SK-N-SH treated with all-trans-retinoic acid at 6 μM for 48 hours (cell line): Measurements from ENCODE around the gene C1GALT1C1.
"Not testable (repeated sequence)": the region's sequence is repeated elsewhere in the genome, so short reads cannot be mapped to it uniquely, and the experiment has no call there.

Experiments
- ATAC-seq: fragments of 200-7000 bp; cut with Tn5 transposase; 3 replicates; pipeline ENCODE4 v1.9.1; 2020; ENCODE audit warnings: mild to moderate bottlenecking, moderate library complexity
- ARNTL ChIP-seq: fragments of 450-650 bp; formaldehyde crosslinking; IDR thresholded peaks from 2 replicates; pipeline ENCODE4 v1.5.0; 2020; ENCODE audit warnings: low read depth, mild to moderate bottlenecking, moderate library complexity, borderline replicate concordance
- BACH2 ChIP-seq: fragments of 250-450 bp; sonication (Bioruptor Pico); IDR thresholded peaks from 2 replicates; pipeline ENCODE4 v1.9.0; 2021; ENCODE audit warnings: mild to moderate bottlenecking, borderline replicate concordance
- CSDC2 ChIP-seq: fragments of 250-450 bp; sonication (Bioruptor Pico); IDR thresholded peaks from 2 replicates; pipeline ENCODE4 v1.5.0; 2020; ENCODE audit warnings: mild to moderate bottlenecking, moderate library complexity
- ESRRG ChIP-seq: fragments of 250-450 bp; sonication (Bioruptor Pico); IDR thresholded peaks from 2 replicates; pipeline ENCODE4 v1.6.1; 2021; ENCODE audit warnings: mild to moderate bottlenecking
- GLIS3 ChIP-seq: fragments of 250-450 bp; sonication (Bioruptor Pico); IDR thresholded peaks from 2 replicates; pipeline ENCODE4 v1.5.0; 2020; ENCODE audit warnings: mild to moderate bottlenecking, moderate library complexity
- ISL1 ChIP-seq: fragments of 250-450 bp; sonication (Bioruptor Pico); IDR thresholded peaks from 2 replicates; pipeline ENCODE4 v2.1.2; 2022; ENCODE audit warnings: mild to moderate bottlenecking, moderate library complexity
- OSR1 ChIP-seq: fragments of 250-450 bp; sonication (Bioruptor Pico); IDR thresholded peaks from 2 replicates; pipeline ENCODE4 v1.8.0; 2022; ENCODE audit warnings: moderate library complexity, mild to moderate bottlenecking, inconsistent platforms
- PPARA ChIP-seq: fragments of 250-450 bp; sonication (Bioruptor Pico); IDR thresholded peaks from 2 replicates; pipeline ENCODE4 v1.5.0; 2020; ENCODE audit warnings: mild to moderate bottlenecking, borderline replicate concordance
- RARB ChIP-seq: fragments of 250-450 bp; sonication (Bioruptor Pico); IDR thresholded peaks from 2 replicates; pipeline ENCODE4 v1.8.0; 2021; ENCODE audit warnings: mild to moderate bottlenecking, moderate library complexity
- SNAI2 ChIP-seq: fragments of 250-450 bp; sonication (Bioruptor Pico); IDR thresholded peaks from 2 replicates; pipeline ENCODE4 v1.5.0; 2020; ENCODE audit warnings: mild to moderate bottlenecking, moderate library complexity
- TCF4 ChIP-seq: fragments of 250-450 bp; sonication (Bioruptor Pico); IDR thresholded peaks from 2 replicates; pipeline ENCODE4 v1.8.0; 2021; ENCODE audit warnings: mild to moderate bottlenecking, moderate library complexity, borderline replicate concordance
- TOX ChIP-seq: fragments of 250-450 bp; sonication (Bioruptor Pico); IDR thresholded peaks from 2 replicates; pipeline ENCODE4 v1.8.0; 2021; ENCODE audit warnings: mild to moderate bottlenecking, moderate library complexity, borderline replicate concordance
- TSHZ2 ChIP-seq: fragments of 250-450 bp; sonication (Bioruptor Pico); IDR thresholded peaks from 2 replicates; pipeline ENCODE4 v1.5.0; 2020; ENCODE audit warnings: mild to moderate bottlenecking, moderate library complexity
- ZFP3 ChIP-seq: fragments of 250-450 bp; sonication (Bioruptor Pico); IDR thresholded peaks from 2 replicates; pipeline ENCODE4 v1.5.0; 2020; ENCODE audit warnings: mild to moderate bottlenecking, moderate library complexity
- ZFP30 ChIP-seq: fragments of 450-650 bp; formaldehyde crosslinking; IDR thresholded peaks from 2 replicates; pipeline ENCODE4 v1.5.0; 2022; ENCODE audit warnings: mild to moderate bottlenecking, moderate library complexity
- ZNF565 ChIP-seq: fragments of 450-650 bp; formaldehyde crosslinking; conservative IDR thresholded peaks from 2 replicates; pipeline ENCODE4 v1.5.0; 2020; ENCODE audit warnings: low read depth, mild to moderate bottlenecking, moderate library complexity
- ZNF70 ChIP-seq: fragments of 450-650 bp; formaldehyde crosslinking; IDR thresholded peaks from 2 replicates; pipeline ENCODE4 v1.5.0; 2020; ENCODE audit warnings: mild to moderate bottlenecking, moderate library complexity
- ZNF8 ChIP-seq: fragments of 450-650 bp; formaldehyde crosslinking; IDR thresholded peaks from 2 replicates; pipeline ENCODE4 v1.5.0; 2020; ENCODE audit warnings: mild to moderate bottlenecking, moderate library complexity
- TF ChIP-seq, protein P1 (sequence below): fragments of 250-450 bp; sonication (Bioruptor Pico); IDR thresholded peaks from 2 replicates; pipeline ENCODE4 v1.8.0; 2020; ENCODE audit warnings: mild to moderate bottlenecking, moderate library complexity, borderline replicate concordance
- TF ChIP-seq, protein P2 (sequence below): fragments of 250-450 bp; sonication (Bioruptor Pico); IDR thresholded peaks from 2 replicates; pipeline ENCODE4 v1.8.0; 2021; ENCODE audit warnings: low read depth, mild to moderate bottlenecking, moderate library complexity, borderline replicate concordance

C1GALT1C1 gene

GRCh38 chrX:120660637-120661036 is 30.8 kb upstream of the C1GALT1C1 start:
- TF ChIP-seq, protein P1, sequence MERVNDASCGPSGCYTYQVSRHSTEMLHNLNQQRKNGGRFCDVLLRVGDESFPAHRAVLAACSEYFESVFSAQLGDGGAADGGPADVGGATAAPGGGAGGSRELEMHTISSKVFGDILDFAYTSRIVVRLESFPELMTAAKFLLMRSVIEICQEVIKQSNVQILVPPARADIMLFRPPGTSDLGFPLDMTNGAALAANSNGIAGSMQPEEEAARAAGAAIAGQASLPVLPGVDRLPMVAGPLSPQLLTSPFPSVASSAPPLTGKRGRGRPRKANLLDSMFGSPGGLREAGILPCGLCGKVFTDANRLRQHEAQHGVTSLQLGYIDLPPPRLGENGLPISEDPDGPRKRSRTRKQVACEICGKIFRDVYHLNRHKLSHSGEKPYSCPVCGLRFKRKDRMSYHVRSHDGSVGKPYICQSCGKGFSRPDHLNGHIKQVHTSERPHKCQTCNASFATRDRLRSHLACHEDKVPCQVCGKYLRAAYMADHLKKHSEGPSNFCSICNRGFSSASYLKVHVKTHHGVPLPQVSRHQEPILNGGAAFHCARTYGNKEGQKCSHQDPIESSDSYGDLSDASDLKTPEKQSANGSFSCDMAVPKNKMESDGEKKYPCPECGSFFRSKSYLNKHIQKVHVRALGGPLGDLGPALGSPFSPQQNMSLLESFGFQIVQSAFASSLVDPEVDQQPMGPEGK (CRISPR knock-in tag) = no peak
- no peak for ATAC-seq

DNA sequence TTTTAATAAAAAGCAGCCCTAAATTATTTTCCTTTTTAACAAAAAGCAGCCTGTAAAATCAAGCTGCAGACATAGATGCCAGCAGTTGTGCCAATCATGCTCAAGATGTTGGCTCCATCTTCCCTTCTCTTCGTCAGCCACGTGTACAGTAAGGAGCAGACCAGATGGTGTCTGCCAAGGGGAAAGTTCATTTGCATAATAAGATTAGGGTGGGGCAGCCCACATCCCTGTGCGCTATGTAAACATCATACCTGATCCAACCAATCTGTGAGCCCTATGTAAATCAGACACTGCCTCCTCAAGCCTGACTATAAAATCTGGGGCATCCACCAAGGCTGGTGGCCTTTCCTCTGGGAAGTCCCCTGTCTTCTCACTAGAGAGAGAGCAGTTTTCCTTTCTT is 23.1 kb upstream of the C1GALT1C1 start:
- ATAC-seq = peak; percentile 41; the same call in 2 of the 3 replicates
- TF ChIP-seq SNAI2 (no peak), TCF4 (no peak), TOX (CRISPR knock-in tag) (no peak), OSR1 (no peak)

DNA sequence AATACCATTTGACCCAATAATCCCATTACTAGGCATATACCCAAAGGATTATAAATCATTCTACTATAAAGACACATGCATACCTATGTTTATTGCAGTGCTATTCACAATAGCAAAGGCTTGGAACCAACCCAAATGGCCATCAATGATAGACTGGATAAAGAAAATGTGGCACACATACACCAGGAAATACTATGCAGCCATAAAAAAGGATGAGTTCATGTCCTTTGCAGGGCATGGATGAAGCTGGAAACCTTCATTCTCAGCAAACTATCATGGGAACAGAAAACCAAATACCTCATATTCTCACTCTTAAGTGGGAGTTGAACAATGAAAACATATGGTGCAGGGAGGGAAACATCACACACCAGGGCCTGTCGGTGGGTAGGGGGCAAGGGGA is 22.4 kb upstream of the C1GALT1C1 start:
- not testable (repeated sequence) for ATAC-seq

DNA sequence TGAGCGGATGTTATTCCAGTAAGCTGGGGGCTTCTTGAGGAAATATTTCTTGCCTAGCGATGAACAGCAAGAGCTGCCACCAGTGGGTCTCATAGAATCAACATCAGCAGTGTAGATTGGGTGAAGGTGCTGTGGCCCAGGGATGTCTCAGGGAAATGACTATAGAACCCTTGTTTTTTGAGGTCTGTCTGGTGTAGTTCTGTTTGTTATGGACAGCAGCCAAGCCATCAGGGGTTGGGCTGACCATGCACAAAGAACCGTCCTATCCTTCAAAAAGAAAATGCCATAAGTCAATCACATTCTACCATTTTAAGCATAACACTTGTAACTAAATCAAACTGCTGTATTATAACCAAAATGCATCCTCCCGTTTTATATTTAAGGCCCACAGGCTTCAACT is 17.3 kb upstream of the C1GALT1C1 start:
- ATAC-seq = no peak
- TF ChIP-seq CSDC2 (CRISPR knock-in tag) (no peak), ZFP30 (CRISPR knock-in tag) (no peak), ARNTL (CRISPR knock-in tag) (no peak), PPARA (no peak), ISL1 (CRISPR knock-in tag) (no peak)

GRCh38 chrX:120642871-120643270 is 13.0 kb upstream of the C1GALT1C1 start:
- TF ChIP-seq, protein P1 (CRISPR knock-in tag) = no peak
- no peak for TF ChIP-seq RARB (CRISPR knock-in tag)
- no peak for TF ChIP-seq ZFP30 (CRISPR knock-in tag)
- no peak for TF ChIP-seq ZFP3 (CRISPR knock-in tag)
- no peak for TF ChIP-seq ZNF8
- TF ChIP-seq ISL1 (CRISPR knock-in tag) = no peak
- no peak for TF ChIP-seq ESRRG
- no peak for TF ChIP-seq ARNTL (CRISPR knock-in tag)
- TF ChIP-seq ZNF70 = no peak
- TF ChIP-seq, all 23 proteins: peak for 0
- no peak for ATAC-seq

DNA sequence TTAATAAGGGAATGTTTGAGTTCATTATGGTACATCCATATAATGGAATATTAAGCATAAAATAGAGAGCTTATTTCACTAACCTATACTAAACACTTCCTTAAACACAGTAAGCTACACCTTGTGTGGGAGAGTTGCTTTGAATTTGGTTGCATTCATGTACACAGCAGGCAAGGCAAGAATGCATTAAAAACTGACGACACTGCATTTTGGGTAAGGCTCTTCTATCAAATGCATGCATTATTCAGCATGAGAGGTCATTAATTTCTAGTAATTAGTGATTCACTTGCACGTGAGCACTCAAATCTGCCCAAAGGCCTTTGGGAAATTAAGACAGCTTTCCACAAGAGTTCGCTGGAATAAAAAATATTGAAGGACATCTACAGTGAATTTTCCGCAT is 8.8 kb upstream of the C1GALT1C1 start:
- TF ChIP-seq ZFP3 (CRISPR knock-in tag) (no peak), GLIS3 (no peak), ISL1 (CRISPR knock-in tag) (no peak), SNAI2 (no peak), PPARA (no peak), ARNTL (CRISPR knock-in tag) (no peak), TSHZ2 (CRISPR knock-in tag) (no peak), BACH2 (CRISPR knock-in tag) (no peak), ESRRG (no peak), ZNF8 (no peak), ZNF565 (no peak)
- ATAC-seq = no peak

DNA sequence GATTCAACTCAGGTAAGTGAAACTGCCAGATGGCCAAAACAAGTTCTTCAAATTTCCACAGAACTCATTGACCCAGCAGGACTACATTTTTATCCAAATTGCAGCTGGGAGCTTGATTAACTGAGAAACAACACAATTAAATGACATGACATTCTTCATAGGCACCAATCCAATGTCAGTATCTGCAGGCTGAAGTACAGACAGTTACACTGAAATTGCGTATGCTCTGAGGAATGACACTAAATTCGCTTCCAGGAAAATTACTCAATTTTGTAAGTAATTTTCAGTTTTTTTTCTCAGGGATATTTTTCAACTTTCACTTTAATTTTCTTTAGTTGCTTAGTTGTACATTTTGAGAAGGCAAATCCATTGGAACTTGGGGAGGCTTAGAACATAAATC is 4.5 kb downstream of the C1GALT1C1 start:
- no peak for ATAC-seq
- TF ChIP-seq TOX (CRISPR knock-in tag) (no peak), ZNF8 (no peak), CSDC2 (CRISPR knock-in tag) (no peak), SNAI2 (no peak), ZFP3 (CRISPR knock-in tag) (no peak), ZNF565 (no peak), RARB (CRISPR knock-in tag) (no peak), TSHZ2 (CRISPR knock-in tag) (no peak)
- TF ChIP-seq, protein P2, sequence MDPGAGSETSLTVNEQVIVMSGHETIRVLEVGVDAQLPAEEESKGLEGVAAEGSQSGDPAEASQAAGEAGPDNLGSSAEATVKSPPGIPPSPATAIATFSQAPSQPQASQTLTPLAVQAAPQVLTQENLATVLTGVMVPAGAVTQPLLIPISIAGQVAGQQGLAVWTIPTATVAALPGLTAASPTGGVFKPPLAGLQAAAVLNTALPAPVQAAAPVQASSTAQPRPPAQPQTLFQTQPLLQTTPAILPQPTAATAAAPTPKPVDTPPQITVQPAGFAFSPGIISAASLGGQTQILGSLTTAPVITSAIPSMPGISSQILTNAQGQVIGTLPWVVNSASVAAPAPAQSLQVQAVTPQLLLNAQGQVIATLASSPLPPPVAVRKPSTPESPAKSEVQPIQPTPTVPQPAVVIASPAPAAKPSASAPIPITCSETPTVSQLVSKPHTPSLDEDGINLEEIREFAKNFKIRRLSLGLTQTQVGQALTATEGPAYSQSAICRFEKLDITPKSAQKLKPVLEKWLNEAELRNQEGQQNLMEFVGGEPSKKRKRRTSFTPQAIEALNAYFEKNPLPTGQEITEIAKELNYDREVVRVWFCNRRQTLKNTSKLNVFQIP (CRISPR knock-in tag) = no peak
